Mucosa of descending colon (tissue), 3 donors: ENCODE measurements around the gene MMADHC. TPM values are rescaled to one million over a fixed set of nuclear protein-coding genes. Genes with fewer than 3 reads are reported as not detected.
A peak's percentile ranks its signal among the peaks of the same experiment; 100 is the strongest.

ENCODE experiments used
- ATAC-seq: fragments of 200-7000 bp; cut with Tn5 transposase; one replicate; pipeline ENCODE4 v1.9.1; 2020; ENCODE audit warnings: mild to moderate bottlenecking, moderate library complexity
- DNase-seq, 3 donors: peaks; one replicate each; pipeline ENCODE4 v3.0.0-alpha.2; 2020
- H3K36me3 ChIP-seq: fragments of 200-600 bp; one replicate; pipeline ENCODE4 v1.8.0; 2021; ENCODE audit warnings: low read depth, mild to moderate bottlenecking
- H3K4me1 ChIP-seq: fragments of 200-600 bp; one replicate; pipeline ENCODE4 v1.8.0; 2021; ENCODE audit warnings: low read depth, mild to moderate bottlenecking
- H3K4me3 ChIP-seq: fragments of 200-600 bp; one replicate; pipeline ENCODE4 v1.8.0; 2021; ENCODE audit warnings: mild to moderate bottlenecking
- H3K9me3 ChIP-seq: fragments of 200-600 bp; one replicate; pipeline ENCODE4 v1.8.0; 2021; ENCODE audit warnings: mild to moderate bottlenecking
- intact Hi-C, 2 donors: fragments of 100-400 bp; cut with DNase I in 1 of 2; cut with micrococcal nuclease in 1 of 2; formaldehyde crosslinking; loops; one replicate each; pipeline versions ENCODE4 v1.11.0 to v1.11.1; 2022; cut with DNase I, micrococcal nuclease
- long read RNA-seq, 2 donors: library from polyadenylated mRNA; unstranded; transcript quantifications; one replicate each; pipeline ENCODE4 v2.0.0, GENCODE V29; 2019 to 2021
- total RNA-seq, 3 donors: library from RNA; stranded (reverse); fragmentation: NEBNext Ultra II Directional in 2 of 3; extraction: Animal tissue kit (Norgen Biotek cat#: 25700) in 2 of 3; gene quantifications; one replicate each; pipeline versions ENCODE4 v1.2.1 to v1.2.4, GENCODE V29; 2021 to 2023
- TF ChIP-seq, protein P1 (sequence below): fragments of 200-600 bp; IDR thresholded peaks from one replicate; pipeline ENCODE4 v1.8.0; 2022; ENCODE audit warnings: antibody characterized with exemption, mild to moderate bottlenecking
- donor health status: DM: no; HTN: no; CAD: no; lungs with moderate emphysema.
- donor health status: DM: no; HTN: no; CAD: no.
- donor health status: DM: no; HTN: yes; CAD: no.

Gene MMADHC
- total RNA-seq, result 10 to 100 TPM; 84.7 to 99.0 (median 88.2) TPM
- long read RNA-seq, donor 1, transcript MMADHC-203 (7 exons, 1,726 nt), result minor isoform, 7 of 100 reads
- long read RNA-seq, donor 1, transcript MMADHC-201 (8 exons, 1,436 nt), result major isoform, 89 of 100 reads
- long read RNA-seq, donor 1, partial matches to known transcripts, result 1 of 100 reads
- long read RNA-seq, donor 1, other reads (novel, unspliced or antisense), result 3 of 100 reads
- long read RNA-seq, donor 2, transcript MMADHC-201 (8 exons, 1,436 nt), result major isoform, 95 of 115 reads
- long read RNA-seq, donor 2, transcript MMADHC-203 (7 exons, 1,726 nt), result minor isoform, 10 of 115 reads
- long read RNA-seq, donor 2, partial matches to known transcripts, result 5 of 115 reads
- long read RNA-seq, donor 2, other reads (novel, unspliced or antisense), result 5 of 115 reads

DNA sequence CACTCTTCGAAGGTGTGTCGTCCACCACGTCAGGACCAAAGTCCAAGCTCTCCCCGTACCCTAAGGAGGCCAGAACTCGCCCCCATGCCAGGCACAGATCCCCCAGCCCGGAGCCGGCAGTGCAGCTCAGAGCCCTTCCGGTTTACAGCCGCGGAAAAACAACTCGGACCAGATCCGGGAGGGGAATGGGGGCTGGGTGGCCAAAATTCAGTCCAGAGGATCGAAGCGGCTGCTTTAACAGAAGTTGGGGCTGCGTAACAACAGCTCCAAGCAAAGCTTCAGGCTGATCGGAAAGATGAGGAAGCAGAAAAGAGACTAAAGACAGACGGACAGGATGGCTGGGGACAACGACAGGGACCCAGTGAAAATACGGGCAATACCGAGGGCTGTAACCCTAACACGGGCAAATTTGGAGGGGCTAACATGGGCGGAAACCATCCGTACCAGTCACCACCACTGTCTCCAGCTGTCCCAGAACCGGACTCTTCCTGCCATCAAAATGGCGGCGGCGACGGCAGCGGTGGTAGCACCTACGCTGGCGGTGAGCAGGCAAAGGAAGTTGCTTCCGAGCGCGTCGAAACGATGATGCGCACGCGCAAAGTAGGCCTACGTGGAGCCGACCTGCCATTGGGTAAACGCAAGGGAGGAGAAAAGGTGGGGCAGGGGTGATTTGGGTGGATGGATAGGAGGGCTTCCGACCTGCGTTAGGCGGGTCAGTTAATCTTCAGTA lies at the start of gene MMADHC:
TSS of gene MMADHC (minus strand) at position 556 of the 730 bp plus-strand sequence. CDS start 678 bp downstream, outside the sequence.
- H3K4me1 ChIP-seq, result peaks cover 2% of the 10 kb centered on the region
- TF ChIP-seq, protein P1, sequence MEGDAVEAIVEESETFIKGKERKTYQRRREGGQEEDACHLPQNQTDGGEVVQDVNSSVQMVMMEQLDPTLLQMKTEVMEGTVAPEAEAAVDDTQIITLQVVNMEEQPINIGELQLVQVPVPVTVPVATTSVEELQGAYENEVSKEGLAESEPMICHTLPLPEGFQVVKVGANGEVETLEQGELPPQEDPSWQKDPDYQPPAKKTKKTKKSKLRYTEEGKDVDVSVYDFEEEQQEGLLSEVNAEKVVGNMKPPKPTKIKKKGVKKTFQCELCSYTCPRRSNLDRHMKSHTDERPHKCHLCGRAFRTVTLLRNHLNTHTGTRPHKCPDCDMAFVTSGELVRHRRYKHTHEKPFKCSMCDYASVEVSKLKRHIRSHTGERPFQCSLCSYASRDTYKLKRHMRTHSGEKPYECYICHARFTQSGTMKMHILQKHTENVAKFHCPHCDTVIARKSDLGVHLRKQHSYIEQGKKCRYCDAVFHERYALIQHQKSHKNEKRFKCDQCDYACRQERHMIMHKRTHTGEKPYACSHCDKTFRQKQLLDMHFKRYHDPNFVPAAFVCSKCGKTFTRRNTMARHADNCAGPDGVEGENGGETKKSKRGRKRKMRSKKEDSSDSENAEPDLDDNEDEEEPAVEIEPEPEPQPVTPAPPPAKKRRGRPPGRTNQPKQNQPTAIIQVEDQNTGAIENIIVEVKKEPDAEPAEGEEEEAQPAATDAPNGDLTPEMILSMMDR, result no peak
- H3K9me3 ChIP-seq, result no peaks in the 10 kb centered on the region
- peak within 1 kb of the TSS; percentile 62 for H3K4me3 ChIP-seq
- peak; percentile 95 to 97 (median 95) for DNase-seq
- ATAC-seq, result peak; percentile 99
- intact Hi-C loops, result no loop called here
- H3K36me3 ChIP-seq, result no peaks in the 10 kb centered on the region

DNA sequence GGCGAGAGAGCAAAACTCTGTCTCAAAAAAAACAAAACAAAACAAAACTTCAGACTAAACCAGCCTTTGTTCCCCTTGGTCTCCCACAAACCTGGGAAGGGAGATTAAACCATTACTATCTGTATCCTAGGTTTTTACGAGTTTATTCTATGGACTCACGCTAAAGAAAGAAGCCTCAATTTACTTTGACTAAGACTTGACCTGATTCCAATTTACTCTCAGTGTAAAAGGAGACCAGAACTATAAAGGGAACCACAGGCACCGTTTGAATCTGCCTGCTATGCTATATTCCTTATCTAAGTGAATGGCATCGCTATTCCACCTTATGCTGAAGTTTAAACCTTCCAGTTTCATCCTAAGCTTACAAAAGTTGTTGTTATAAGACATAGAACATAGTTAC lies 46.5 kb upstream of the MMADHC start:
- no peaks in the 10 kb centered on the region for H3K4me1 ChIP-seq
- H3K4me3 ChIP-seq, result no peak overlapping the region
- ATAC-seq (no peak), DNase-seq (no peak)
- intact Hi-C loops, result no loop called here
- TF ChIP-seq, protein P1, result no peak
- no peaks in the 10 kb centered on the region for H3K9me3 ChIP-seq
- no peaks in the 10 kb centered on the region for H3K36me3 ChIP-seq

DNA sequence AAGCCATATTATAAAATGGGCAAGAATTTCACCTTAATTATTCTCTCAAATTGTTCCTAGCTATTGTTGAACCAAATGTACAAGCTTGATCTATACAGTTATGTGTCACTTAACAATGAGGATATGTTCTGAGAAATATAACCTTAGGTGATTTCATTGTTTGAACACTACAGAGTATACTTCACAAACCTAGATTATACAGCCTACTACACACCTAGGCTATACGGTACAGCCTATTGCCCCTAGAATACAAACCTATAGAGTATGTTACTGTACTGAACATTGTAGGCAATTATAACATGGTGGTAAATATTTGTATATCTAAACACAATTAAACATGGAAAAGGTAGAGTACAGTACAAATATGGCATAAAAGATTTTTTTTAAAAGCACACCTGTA lies 42.9 kb upstream of the MMADHC start:
- TF ChIP-seq, protein P1, result no peak
- no peaks in the 10 kb centered on the region for H3K9me3 ChIP-seq
- no peak overlapping the region for H3K4me3 ChIP-seq
- H3K36me3 ChIP-seq, result no peaks in the 10 kb centered on the region
- intact Hi-C loops, result no loop called here
- ATAC-seq (peak; percentile 95), DNase-seq (no peak)
- H3K4me1 ChIP-seq, result no peaks in the 10 kb centered on the region

DNA sequence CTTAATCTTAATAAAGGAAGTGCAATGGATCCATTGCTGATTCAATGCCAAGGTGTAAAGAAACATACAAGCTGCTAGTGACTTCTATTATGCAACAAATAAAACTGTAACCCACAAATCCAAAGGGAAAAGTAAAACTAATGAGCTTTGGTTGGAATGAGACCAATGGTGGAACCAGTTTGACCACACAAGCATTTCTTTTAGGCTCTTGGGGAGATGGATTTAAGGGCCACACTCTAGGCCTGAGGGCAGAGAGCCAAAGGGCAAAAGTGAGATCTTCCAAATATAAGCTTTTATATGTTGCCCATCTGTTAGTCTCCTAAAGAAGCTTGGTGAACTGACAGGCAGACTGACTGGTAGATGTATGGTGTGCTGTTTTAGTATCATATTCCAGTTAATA lies 41.5 kb upstream of the MMADHC start:
- TF ChIP-seq, protein P1, result no peak
- Histone ChIP-seq H3K4me1 (no peaks in the 10 kb centered on the region), H3K4me3 (no peak overlapping the region), H3K9me3 (no peaks in the 10 kb centered on the region), H3K36me3 (no peaks in the 10 kb centered on the region)
- intact Hi-C loops, result no loop called here
- DNase-seq (no peak), ATAC-seq (no peak)

DNA sequence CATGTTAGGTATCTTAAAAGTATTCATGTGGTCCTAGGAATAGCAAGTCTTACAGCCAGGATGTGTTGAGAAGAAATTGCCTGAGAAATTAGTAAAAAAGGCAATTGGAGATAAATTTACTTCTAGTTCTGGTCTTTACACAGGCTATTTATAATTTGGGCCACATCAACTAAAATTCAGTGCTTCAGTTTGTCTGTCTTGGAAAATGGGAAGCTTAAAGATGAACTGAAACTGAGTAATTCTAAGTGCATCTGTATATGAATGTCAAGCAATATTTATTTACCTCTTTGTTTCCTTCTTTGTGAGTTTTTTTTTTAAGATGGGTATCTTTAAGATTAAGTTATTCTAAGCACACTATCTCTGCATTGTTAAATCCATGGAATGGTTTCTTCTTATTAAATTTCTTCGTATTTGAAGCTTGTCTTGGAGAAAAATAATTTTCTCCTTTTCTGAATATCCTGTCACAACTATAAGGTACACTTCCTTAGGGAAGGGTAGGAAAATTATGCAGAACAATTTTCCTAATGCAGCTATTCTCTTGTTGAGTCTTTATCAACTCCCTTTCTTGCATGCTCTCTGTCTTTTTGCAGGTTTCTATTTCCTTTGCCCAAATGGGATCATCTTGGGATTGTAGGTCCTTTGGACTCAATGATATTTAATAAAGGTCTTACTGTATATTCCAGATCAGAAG lies 39.7 kb upstream of the MMADHC start:
- ATAC-seq (no peak), DNase-seq (no peak)
- TF ChIP-seq, protein P1, result no peak
- intact Hi-C loops, result no loop called here
- H3K4me3 ChIP-seq, result no peak overlapping the region
- no peaks in the 10 kb centered on the region for H3K36me3 ChIP-seq
- no peaks in the 10 kb centered on the region for H3K4me1 ChIP-seq
- no peaks in the 10 kb centered on the region for H3K9me3 ChIP-seq
